Measurements from ENCODE around the gene DNAJC1.

DNAJC1 gene

DNA sequence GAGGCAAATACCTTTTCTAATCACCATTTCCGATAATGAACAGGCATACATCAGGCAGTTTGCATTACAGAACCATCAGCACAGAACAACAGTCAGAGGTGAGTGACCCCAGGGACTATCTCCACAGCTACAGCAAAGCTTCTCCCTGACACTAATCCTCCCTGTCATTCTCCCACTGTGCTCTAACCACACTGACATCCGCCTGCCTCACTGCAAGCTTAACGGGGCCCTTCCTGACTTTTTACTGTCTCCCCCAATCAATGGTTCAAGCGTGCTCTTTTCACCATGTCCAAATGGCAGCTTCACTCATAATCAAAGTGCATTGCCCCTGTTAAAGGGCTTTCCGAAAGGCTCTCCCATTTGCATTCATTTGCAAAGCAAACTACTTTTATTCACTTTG is 196.3 kb downstream of the DNAJC1 start:
- H3K4me3 ChIP-seq (replicated peaks; ENCODE audit: low read depth, low read length) = no peak overlapping the region
- DNase-seq (ENCODE audit: extremely low read depth, low read depth) = no peak
- TF ChIP-seq, protein P1, sequence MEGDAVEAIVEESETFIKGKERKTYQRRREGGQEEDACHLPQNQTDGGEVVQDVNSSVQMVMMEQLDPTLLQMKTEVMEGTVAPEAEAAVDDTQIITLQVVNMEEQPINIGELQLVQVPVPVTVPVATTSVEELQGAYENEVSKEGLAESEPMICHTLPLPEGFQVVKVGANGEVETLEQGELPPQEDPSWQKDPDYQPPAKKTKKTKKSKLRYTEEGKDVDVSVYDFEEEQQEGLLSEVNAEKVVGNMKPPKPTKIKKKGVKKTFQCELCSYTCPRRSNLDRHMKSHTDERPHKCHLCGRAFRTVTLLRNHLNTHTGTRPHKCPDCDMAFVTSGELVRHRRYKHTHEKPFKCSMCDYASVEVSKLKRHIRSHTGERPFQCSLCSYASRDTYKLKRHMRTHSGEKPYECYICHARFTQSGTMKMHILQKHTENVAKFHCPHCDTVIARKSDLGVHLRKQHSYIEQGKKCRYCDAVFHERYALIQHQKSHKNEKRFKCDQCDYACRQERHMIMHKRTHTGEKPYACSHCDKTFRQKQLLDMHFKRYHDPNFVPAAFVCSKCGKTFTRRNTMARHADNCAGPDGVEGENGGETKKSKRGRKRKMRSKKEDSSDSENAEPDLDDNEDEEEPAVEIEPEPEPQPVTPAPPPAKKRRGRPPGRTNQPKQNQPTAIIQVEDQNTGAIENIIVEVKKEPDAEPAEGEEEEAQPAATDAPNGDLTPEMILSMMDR (IDR thresholded peaks at IDR 0.05; ENCODE audit: low read depth, low read length, missing control alignments) = no peak

DNA sequence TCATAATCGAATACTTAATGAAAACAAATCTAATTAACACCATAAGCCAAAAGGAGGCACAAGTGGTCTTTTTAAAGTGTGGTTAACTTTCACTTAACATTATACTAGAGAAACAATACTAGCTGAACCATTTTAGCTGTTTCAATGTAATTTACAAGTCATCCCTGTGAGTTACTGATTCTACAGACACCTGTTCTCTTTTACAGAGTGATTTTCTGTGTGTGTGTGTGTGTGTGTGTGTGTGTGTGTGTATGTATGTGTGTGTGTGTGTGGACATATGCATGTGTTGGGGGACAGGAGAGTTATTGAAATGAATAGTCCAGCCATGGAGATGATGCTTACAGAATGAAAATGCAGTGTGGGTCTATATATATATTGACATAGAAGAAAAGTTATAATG is 200.2 kb downstream of the DNAJC1 start:
- no peak overlapping the region for H3K4me3 ChIP-seq (replicated peaks; ENCODE audit: low read depth, low read length)
- DNase-seq (ENCODE audit: extremely low read depth, low read depth) = no peak
- TF ChIP-seq, protein P1 (IDR thresholded peaks at IDR 0.05; ENCODE audit: low read depth, low read length, missing control alignments) = no peak

DNA sequence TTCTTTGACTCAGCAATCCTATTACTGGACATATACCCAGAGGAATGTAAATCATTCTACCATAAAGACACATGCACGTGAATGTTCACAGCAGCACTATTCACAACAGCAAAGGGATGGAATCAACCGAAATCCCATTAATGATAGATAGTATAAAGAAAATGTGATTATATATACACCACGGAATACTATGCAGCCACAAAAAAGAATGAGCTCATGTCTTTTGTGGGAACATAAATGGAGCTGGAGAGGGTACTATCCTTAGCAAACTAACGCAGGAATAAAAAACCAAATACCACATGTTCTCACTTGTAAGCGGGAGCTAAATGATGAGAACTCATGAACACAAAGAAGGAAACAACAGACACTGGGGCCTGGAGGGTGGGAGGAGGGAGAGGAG is 201.9 kb downstream of the DNAJC1 start:
- no peak overlapping the region for H3K4me3 ChIP-seq (replicated peaks; ENCODE audit: low read depth, low read length)
- DNase-seq (ENCODE audit: extremely low read depth, low read depth) = no peak
- TF ChIP-seq, protein P1 (IDR thresholded peaks at IDR 0.05; ENCODE audit: low read depth, low read length, missing control alignments) = no peak

DNA sequence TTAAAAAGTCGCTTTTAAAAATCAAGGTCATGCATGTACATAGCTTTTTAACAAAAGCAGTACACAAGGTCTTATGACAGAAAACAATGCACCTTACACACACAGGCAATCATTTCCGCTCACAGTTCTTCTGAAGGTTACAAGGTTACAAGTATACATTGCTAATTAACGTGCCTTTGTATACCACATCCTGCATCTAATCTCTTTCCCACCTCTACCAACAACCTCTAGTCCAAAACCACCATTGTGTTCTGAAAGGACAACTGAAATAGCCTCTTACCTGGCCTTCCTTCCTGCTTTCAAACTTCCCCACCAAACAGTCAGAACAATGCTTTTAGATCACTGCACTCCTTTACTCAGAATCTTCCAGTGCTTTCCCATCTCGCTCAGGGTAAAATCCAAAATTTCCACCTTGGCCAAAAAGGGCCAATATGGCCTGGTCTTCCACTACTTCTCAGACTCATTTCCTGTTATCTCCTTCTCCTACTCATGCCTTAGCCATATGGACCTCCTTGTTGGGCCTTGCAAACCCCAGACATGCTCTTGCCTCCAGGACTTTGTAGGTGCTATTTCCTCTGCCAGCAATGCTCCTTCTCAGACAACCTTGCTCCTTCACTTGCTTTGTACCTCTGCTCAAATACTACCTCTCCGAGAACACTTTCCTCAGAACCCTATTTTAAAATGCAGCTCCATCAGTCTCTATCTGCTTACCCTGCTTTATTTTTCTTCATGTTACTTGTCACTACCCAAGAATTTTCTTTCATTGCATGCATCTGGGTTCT is 205.4 kb downstream of the DNAJC1 start:
- TF ChIP-seq, protein P1 (IDR thresholded peaks at IDR 0.05; ENCODE audit: low read depth, low read length, missing control alignments) = no peak
- H3K4me3 ChIP-seq (replicated peaks; ENCODE audit: low read depth, low read length) = no peak overlapping the region
- DNase-seq (ENCODE audit: extremely low read depth, low read depth) = no peak

DNA sequence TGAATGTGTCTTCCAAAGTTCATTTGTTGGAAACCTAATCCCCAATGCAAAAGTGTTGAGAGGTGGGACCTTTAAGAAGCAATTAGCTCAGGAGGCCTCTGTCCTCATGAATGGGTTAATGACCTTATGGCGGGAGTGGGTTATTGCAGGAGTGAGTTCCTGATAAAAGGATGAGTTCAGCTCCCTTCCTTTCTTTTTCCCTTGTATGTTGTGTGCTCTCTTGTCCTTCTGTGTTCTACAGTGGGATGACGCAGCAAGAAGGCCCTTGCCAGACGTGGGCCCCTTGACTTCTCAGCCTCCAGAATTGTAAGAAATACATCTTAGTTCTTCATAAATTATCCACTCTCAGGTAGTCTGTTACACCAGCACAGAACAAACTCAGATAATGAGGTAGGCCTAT is 206.0 kb downstream of the DNAJC1 start:
- no peak for DNase-seq (ENCODE audit: extremely low read depth, low read depth)
- H3K4me3 ChIP-seq (replicated peaks; ENCODE audit: low read depth, low read length) = no peak overlapping the region
- TF ChIP-seq, protein P1 (IDR thresholded peaks at IDR 0.05; ENCODE audit: low read depth, low read length, missing control alignments) = no peak

DNA sequence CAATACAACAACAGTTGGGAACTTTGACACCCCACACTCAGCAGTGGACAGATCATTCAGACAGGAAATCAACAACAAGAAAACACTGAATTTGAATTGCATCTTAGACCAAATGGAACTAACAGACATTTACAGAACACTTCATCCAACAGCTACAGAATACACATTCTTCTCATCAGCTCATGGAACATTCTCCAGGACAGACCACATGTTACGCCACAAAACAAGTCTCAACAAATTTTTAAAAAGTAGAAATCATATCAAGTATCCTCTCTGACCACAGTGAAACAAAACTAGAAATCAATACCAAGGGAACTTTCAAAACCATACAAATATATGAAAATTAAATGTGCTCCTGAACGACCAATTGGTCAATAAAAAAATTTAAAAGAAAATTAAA is 212.3 kb downstream of the DNAJC1 start:
- no peak overlapping the region for H3K4me3 ChIP-seq (replicated peaks; ENCODE audit: low read depth, low read length)
- TF ChIP-seq, protein P1 (IDR thresholded peaks at IDR 0.05; ENCODE audit: low read depth, low read length, missing control alignments) = no peak
- no peak for DNase-seq (ENCODE audit: extremely low read depth, low read depth)

DNA sequence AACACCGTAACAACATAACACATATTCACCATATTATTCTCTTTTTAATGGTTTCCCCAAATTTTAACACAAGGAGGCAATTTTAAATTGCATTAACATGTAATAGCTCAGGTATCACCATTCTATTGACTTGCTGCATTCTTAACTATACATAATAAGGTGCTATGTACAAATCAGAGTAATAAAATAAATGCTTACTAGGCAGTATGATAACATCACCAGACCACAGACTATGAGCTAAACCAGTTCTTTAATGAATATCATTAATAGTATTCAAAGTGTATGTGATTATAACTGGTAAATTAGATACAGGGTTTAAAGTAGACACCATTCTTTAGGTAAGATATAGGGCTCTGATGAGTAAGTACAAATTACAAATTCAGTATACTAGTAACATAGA is 226.6 kb downstream of the DNAJC1 start:
- DNase-seq (ENCODE audit: extremely low read depth, low read depth) = no peak
- H3K4me3 ChIP-seq (replicated peaks; ENCODE audit: low read depth, low read length) = no peak overlapping the region
- TF ChIP-seq, protein P1 (IDR thresholded peaks at IDR 0.05; ENCODE audit: low read depth, low read length, missing control alignments) = no peak
